SK-N-SH (cell line): ENCODE data around the gene LHPP. TPM values are rescaled to one million over a fixed set of nuclear protein-coding genes. Genes with fewer than 3 reads are reported as not detected.
A peak's percentile ranks its signal among the peaks of the same experiment; 100 is the strongest.

Experiments used
- CTCF ChIA-PET: fragments of 300-600, 350-600 bp; formaldehyde crosslinking; extraction: SDS; loops from one replicate; lab custom pipeline; 2021; lab: Yijun Ruan, JAX
- POLR2A ChIA-PET: fragments of 350-600 bp; sonication (Branson Sonifier 250); formaldehyde crosslinking; extraction: SDS; loops from one replicate; lab custom pipeline; 2020; ENCODE audit warnings: antibody characterized with exemption, inconsistent platforms; lab: Yijun Ruan, JAX
- DNase-seq: peaks from one replicate; pipeline ENCODE4 v3.0.0; 2012
- H2AFZ ChIP-seq: fragments of 200-600 bp; sonication (generic); 2 replicates; pipeline ENCODE4 v1.8.1; 2016; ENCODE audit warnings: antibody characterized with exemption, mild to moderate bottlenecking, low read depth
- H3F3A ChIP-seq: fragments of 200-600 bp; sonication (generic); replicated peaks from 2 replicates; pipeline ENCODE3; 2016; ENCODE audit warnings: antibody characterized with exemption, mild to moderate bottlenecking; ENCODE audit not compliant: insufficient read depth
- H3K27ac ChIP-seq, 2 experiments: fragments of 200-500 bp in 1 of 2; fragments of 200-600 bp in 1 of 2; sonication (Bioruptor generic) in 1 of 2; sonication (generic), shearing (Covaris generic) in 1 of 2; 2 replicates each; pipeline versions ENCODE4 v1.5.1 to v1.6.1; 2014 to 2016; ENCODE audit warnings: low read depth in 2 of 2, inconsistent platforms in 1 of 2, low read length in 1 of 2, mild to moderate bottlenecking in 1 of 2, mixed read lengths in 1 of 2
- H3K27me3 ChIP-seq: fragments of 200-600 bp; sonication (generic), shearing (Covaris generic); 2 replicates; pipeline ENCODE4 v1.6.1; 2016; ENCODE audit warnings: mixed run types; ENCODE audit not compliant: insufficient read depth
- H3K36me3 ChIP-seq, 2 experiments: fragments of 200-500 bp in 1 of 2; fragments of 200-600 bp in 1 of 2; sonication (Bioruptor generic) in 1 of 2; sonication (generic) in 1 of 2; replicated peaks in 1 of 2; 2 replicates each; pipeline versions ENCODE3 to v1.5.1; 2014 to 2016; ENCODE audit warnings: low read length in 1 of 2, mild to moderate bottlenecking in 1 of 2; ENCODE audit not compliant: insufficient read depth in 2 of 2, control insufficient read depth in 1 of 2
- H3K4me1 ChIP-seq, 2 experiments: fragments of 200-500 bp in 1 of 2; fragments of 200-600 bp in 1 of 2; sonication (Bioruptor generic) in 1 of 2; sonication (generic), shearing (Covaris generic) in 1 of 2; 2 replicates each; pipeline versions ENCODE4 v1.5.1 to v1.6.1; 2014 to 2016; ENCODE audit warnings: low read depth in 1 of 2, low read length in 1 of 2, mixed run types in 1 of 2; ENCODE audit not compliant: insufficient read depth in 2 of 2, control insufficient read depth in 1 of 2
- H3K4me2 ChIP-seq: fragments of 200-600 bp; sonication (generic), shearing (Covaris generic); 2 replicates; pipeline ENCODE4 v1.6.1; 2017; ENCODE audit warnings: mixed run types
- H3K4me3 ChIP-seq, 2 experiments: fragments of 200-500 bp in 1 of 2; fragments of 200-600 bp in 1 of 2; sonication (Bioruptor generic) in 1 of 2; sonication (generic), shearing (Covaris generic) in 1 of 2; 2 replicates each; pipeline versions ENCODE4 v1.5.1 to v1.8.1; 2014 to 2016; ENCODE audit warnings: low read depth in 2 of 2, inconsistent platforms in 1 of 2, low read length in 1 of 2, mild to moderate bottlenecking in 1 of 2, mixed read lengths in 1 of 2, moderate library complexity in 1 of 2
- H3K79me2 ChIP-seq: fragments of 200-600 bp; sonication (generic); 2 replicates; pipeline ENCODE4 v1.8.1; 2017; ENCODE audit warnings: mild to moderate bottlenecking; ENCODE audit not compliant: insufficient read depth
- H3K9ac ChIP-seq: fragments of 200-600 bp; sonication (generic); 2 replicates; pipeline ENCODE4 v1.6.1; 2017; ENCODE audit warnings: mixed run types
- H3K9me2 ChIP-seq: fragments of 200-600 bp; sonication (generic); 2 replicates; pipeline ENCODE4 v1.6.1; 2017; ENCODE audit warnings: mixed run types
- H3K9me3 ChIP-seq: fragments of 200-600 bp; sonication (generic); 2 replicates; pipeline ENCODE4 v1.6.1; 2017; ENCODE audit warnings: mixed run types, mild to moderate bottlenecking, moderate library complexity
- H4K20me1 ChIP-seq: fragments of 200-600 bp; sonication (generic); 2 replicates; pipeline ENCODE4 v1.6.1; 2017; ENCODE audit warnings: mild to moderate bottlenecking, mixed run types; ENCODE audit not compliant: insufficient read depth
- ELF1 ChIP-seq: IDR thresholded peaks from 2 replicates; pipeline ENCODE4 v1.4.0; 2012
- EZH2phosphoT487 ChIP-seq: fragments of 200-600 bp; sonication (generic); IDR thresholded peaks from 2 replicates; pipeline ENCODE4 v1.6.1; 2017; ENCODE audit warnings: low read depth, mixed run types, mild to moderate bottlenecking, antibody characterized with exemption, moderate library complexity, borderline replicate concordance
- FOXM1 ChIP-seq: IDR thresholded peaks from 2 replicates; pipeline ENCODE4 v1.4.0; 2012; ENCODE audit warnings: low read depth, mild to moderate bottlenecking
- GABPA ChIP-seq: IDR thresholded peaks from 2 replicates; pipeline ENCODE4 v1.4.0; 2012; ENCODE audit warnings: low read depth, mild to moderate bottlenecking
- GATA2 ChIP-seq: sonication (generic); formaldehyde crosslinking; IDR thresholded peaks from 2 replicates; pipeline ENCODE4 v1.5.0; 2020; ENCODE audit warnings: mild to moderate bottlenecking, missing genetic modification reagents
- JUND ChIP-seq: IDR thresholded peaks from 2 replicates; pipeline ENCODE4 v1.4.0; 2012
- MXI1 ChIP-seq: IDR thresholded peaks from 2 replicates; pipeline ENCODE4 v1.6.1; 2012; ENCODE audit warnings: mild to moderate bottlenecking, low read depth, low read length, improper control_type of control experiment
- NFIC ChIP-seq: IDR thresholded peaks from 2 replicates; pipeline ENCODE4 v1.4.0; 2012; ENCODE audit warnings: borderline replicate concordance
- USF2 ChIP-seq: fragments of 150-350 bp; IDR thresholded peaks from 2 replicates; pipeline ENCODE4 v1.6.1; 2017; ENCODE audit warnings: antibody characterized with exemption, low read length, low read depth, borderline replicate concordance
- ZBTB33 ChIP-seq: IDR thresholded peaks from 2 replicates; pipeline ENCODE4 v1.4.0; 2012; ENCODE audit warnings: low read depth, borderline replicate concordance
- WGBS: methylation state at CpG from one replicate; pipeline ENCODE4 v1.1.6; 2017; ENCODE audit warnings: low lambda C conversion rate; 5-methylcytosine and 5-hydroxymethylcytosine counted together
- polyA plus RNA-seq, 3 experiments: library from polyadenylated mRNA; depleted of rRNA; stranded (reverse); fragments of >200 nt; gene quantifications; 2 replicates each; pipeline ENCODE4 v1.2.3, GENCODE V29; 2012
- TF ChIP-seq, protein P1 (sequence below): fragments of 200-600 bp; sonication (generic); IDR thresholded peaks from 2 replicates; pipeline ENCODE4 v1.6.1; 2017; ENCODE audit warnings: antibody characterized with exemption, mild to moderate bottlenecking, moderate library complexity
- TF ChIP-seq, protein P2 (sequence below): fragments of 150-350 bp; IDR thresholded peaks from 2 replicates; pipeline ENCODE4 v1.6.1; 2016; ENCODE audit warnings: mild to moderate bottlenecking, low read depth, low read length

LHPP gene
- polyA plus RNA-seq, 1 of the 3 experiments (the other 2 are of a cell fraction): 29.8 TPM

DNA sequence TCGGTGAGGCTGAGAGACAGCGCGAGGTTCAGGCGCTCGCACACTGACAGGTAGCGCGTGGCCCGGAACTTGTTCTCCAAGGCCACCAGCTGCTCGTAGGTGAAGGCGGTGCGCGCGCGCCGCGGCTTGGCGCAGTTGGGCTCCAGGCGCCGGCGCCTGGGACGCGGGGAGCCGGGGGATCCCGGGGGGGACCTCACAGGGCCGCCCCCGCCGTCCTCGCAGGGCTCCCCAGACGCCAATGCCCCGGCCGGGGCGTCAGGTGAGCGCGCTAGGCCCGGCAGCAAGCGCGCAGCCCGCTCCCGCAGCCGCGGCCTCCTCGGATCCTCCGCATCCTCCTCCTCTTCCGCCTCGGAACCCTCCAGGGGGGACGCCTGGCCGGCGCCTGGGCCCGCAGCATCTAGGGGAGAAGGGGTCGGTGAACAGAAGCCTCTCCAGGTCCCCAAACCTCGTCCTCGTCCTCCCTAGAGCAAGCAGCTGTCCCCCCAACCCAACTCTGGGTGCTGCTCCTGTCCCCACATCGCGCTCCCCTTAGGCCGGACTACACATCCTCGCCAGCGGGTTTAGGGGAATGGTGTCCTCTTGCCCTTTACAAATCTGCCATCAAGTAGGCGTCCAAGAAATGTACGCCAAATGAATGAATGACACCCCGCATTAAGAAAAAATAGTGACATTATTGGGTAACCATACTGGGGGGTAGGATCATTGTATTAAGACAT is 13.7 kb upstream of the LHPP start:
- CTCF ChIA-PET: no interaction called here

DNA sequence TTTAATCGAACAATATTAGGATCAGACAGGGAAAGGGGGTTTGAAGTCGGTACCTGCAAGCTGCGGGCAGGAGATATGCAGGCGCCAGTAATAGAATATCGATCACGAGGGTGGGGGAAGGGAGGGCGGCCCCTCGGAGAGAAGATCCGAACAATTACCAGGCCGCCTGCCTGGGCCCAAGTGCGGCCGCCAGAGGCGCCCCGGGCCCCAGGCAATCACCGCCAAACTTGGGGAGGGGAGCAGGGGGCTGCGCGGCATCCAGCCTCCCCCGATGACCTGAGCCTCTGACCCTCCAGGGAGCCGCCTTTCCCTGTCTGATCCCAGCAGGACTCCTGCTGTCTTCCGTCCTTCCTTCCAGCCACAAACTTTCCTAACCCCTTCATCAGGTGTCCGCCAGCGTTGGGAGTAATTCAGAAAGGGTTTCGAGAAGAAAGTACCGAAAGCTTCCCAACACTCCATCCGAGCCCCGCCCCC is 12.9 kb upstream of the LHPP start:
- ChIA-PET CTCF (interaction anchor here (0.7 to 1.9 kb wide), 2 partner anchors 19 to 283 kb away, joined by 3 to 4 read pairs; no protein-coding TSS in a partner anchor), POLR2A (no interaction called here)
- WGBS: 3% methylated on average over 19 of the region's 26 CpGs
- Histone ChIP-seq H3K9me3 (no peaks in the 10 kb centered on the region), H3K4me3 (no peak overlapping the region), H3K4me2 (peak overlapping the region; percentile 74; the same call in 1 of the 2 replicates), H3K9me2 (no peaks in the 10 kb centered on the region), H3K4me1 (peaks cover 0 to 3% of the 10 kb centered on the region in 2 experiments; a peak in 1 of 4 replicates), H4K20me1 (no peaks in the 10 kb centered on the region), H3K79me2 (no peaks in the 10 kb centered on the region), H3F3A (no peaks in the 10 kb centered on the region), H3K36me3 (no peaks in the 10 kb centered on the region), H2AFZ (no peak overlapping the region), H3K27me3 (peaks cover 78% of the 10 kb centered on the region), H3K27ac (no peak overlapping the region), H3K9ac (no peak overlapping the region)
- TF ChIP-seq ELF1 (no peak), JUND (no peak), MXI1 (no peak), EZH2phosphoT487 (peak; percentile 97), NFIC (no peak)
- TF ChIP-seq, protein P1, sequence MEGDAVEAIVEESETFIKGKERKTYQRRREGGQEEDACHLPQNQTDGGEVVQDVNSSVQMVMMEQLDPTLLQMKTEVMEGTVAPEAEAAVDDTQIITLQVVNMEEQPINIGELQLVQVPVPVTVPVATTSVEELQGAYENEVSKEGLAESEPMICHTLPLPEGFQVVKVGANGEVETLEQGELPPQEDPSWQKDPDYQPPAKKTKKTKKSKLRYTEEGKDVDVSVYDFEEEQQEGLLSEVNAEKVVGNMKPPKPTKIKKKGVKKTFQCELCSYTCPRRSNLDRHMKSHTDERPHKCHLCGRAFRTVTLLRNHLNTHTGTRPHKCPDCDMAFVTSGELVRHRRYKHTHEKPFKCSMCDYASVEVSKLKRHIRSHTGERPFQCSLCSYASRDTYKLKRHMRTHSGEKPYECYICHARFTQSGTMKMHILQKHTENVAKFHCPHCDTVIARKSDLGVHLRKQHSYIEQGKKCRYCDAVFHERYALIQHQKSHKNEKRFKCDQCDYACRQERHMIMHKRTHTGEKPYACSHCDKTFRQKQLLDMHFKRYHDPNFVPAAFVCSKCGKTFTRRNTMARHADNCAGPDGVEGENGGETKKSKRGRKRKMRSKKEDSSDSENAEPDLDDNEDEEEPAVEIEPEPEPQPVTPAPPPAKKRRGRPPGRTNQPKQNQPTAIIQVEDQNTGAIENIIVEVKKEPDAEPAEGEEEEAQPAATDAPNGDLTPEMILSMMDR: peak; percentile 15; the same call in 1 of the 2 replicates
- peak; percentile 54 for DNase-seq

More for the DNA sequence above, 13.7 kb upstream of the LHPP start:
- H4K20me1 ChIP-seq: no peaks in the 10 kb centered on the region
- no peak overlapping the region for H3K4me2 ChIP-seq
- DNase-seq: peak; percentile 59
- H3F3A ChIP-seq: no peaks in the 10 kb centered on the region
- peaks cover 0 to 3% of the 10 kb centered on the region in 2 experiments; a peak in 1 of 4 replicates for H3K4me1 ChIP-seq
- no peak overlapping the region for H2AFZ ChIP-seq
- no peaks in the 10 kb centered on the region for H3K36me3 ChIP-seq
- 37% methylated on average over 17 of the region's 60 CpGs for WGBS
- no peak for TF ChIP-seq ZBTB33
- TF ChIP-seq, protein P2, sequence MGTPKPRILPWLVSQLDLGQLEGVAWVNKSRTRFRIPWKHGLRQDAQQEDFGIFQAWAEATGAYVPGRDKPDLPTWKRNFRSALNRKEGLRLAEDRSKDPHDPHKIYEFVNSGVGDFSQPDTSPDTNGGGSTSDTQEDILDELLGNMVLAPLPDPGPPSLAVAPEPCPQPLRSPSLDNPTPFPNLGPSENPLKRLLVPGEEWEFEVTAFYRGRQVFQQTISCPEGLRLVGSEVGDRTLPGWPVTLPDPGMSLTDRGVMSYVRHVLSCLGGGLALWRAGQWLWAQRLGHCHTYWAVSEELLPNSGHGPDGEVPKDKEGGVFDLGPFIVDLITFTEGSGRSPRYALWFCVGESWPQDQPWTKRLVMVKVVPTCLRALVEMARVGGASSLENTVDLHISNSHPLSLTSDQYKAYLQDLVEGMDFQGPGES: no peak
- TF ChIP-seq ELF1: no peak
- TF ChIP-seq EZH2phosphoT487: 0 out of 2 replicates have a peak, but pooled peaks have one; percentile 45
- no peak for TF ChIP-seq FOXM1
- TF ChIP-seq GABPA: no peak
- no peak for TF ChIP-seq USF2
- TF ChIP-seq GATA2 (CRISPR knock-in tag): no peak
- H3K9me3 ChIP-seq: no peaks in the 10 kb centered on the region
- H3K27ac ChIP-seq: no peak overlapping the region
- H3K9ac ChIP-seq: no peak overlapping the region
- no peaks in the 10 kb centered on the region for H3K9me2 ChIP-seq
- no peaks in the 10 kb centered on the region for H3K79me2 ChIP-seq
- POLR2A ChIA-PET: no interaction called here
- H3K27me3 ChIP-seq: peaks cover 73% of the 10 kb centered on the region
- 0 out of 4 replicates have a peak overlapping the region, but pooled peaks of 1 of the 2 experiments have one; percentile 4 for H3K4me3 ChIP-seq
